ENCODE data around the gene ALLC. TPM values are rescaled to one million over a fixed set of nuclear protein-coding genes. Genes with fewer than 3 reads are reported as not detected.

Gene ALLC
- polyA plus RNA-seq, 1 experiment = not detected

GRCh38 chr2:3641841-3642421, 16.1 kb upstream of the ALLC start:
- no peak for DNase-seq (ENCODE audit: low read depth, low spot score)
- no peak for TF ChIP-seq CTCF (IDR thresholded peaks at IDR 0.05; ENCODE audit: low read depth, low read length)
- H3K27ac ChIP-seq (ENCODE audit: low read depth, low read length) = no peak overlapping the region
- H3K27me3 ChIP-seq (ENCODE audit: control insufficient read depth, insufficient read depth, low read length) = peaks cover 16% of the 10 kb centered on the region
- H3K4me3 ChIP-seq (ENCODE audit: low read depth, low read length) = no peak overlapping the region
- ChIA-PET POLR2A (interaction anchor here (0.7 to 1.0 kb wide), 2 partner anchors 84 to 85 kb away, joined by 3 read pairs; partner anchors contain the start of gene RNASEH1), CTCF (interaction anchor here (1.1 kb wide), 2 partner anchors 8 to 13 kb away, joined by 3 read pairs; no protein-coding TSS in a partner anchor)
- H3K9me3 ChIP-seq (ENCODE audit: control insufficient read depth, insufficient read depth, low read length) = peaks cover 6% of the 10 kb centered on the region; the same call in 1 of the 2 replicates

GRCh38 chr2:3642521-3643215, 15.3 kb upstream of the ALLC start:
- CTCF ChIA-PET = interaction anchor here (1.1 kb wide), 1 partner anchor 14 kb away, joined by 3 read pairs; no protein-coding TSS in a partner anchor
- POLR2A ChIA-PET = interaction anchor here (0.7 to 1.0 kb wide), 2 partner anchors 84 to 85 kb away, joined by 3 read pairs; partner anchors contain the start of gene RNASEH1
- Histone ChIP-seq H3K9me3 (ENCODE audit: control insufficient read depth, insufficient read depth, low read length) (peaks cover 6% of the 10 kb centered on the region; the same call in 1 of the 2 replicates), H3K27me3 (ENCODE audit: control insufficient read depth, insufficient read depth, low read length) (peaks cover 10% of the 10 kb centered on the region), H3K27ac (ENCODE audit: low read depth, low read length) (no peak overlapping the region), H3K4me3 (ENCODE audit: low read depth, low read length) (no peak overlapping the region)
- DNase-seq (ENCODE audit: low read depth, low spot score) = no peak
- TF ChIP-seq CTCF (IDR thresholded peaks at IDR 0.05; ENCODE audit: low read depth, low read length) = no peak

- CTCF ChIA-PET = no interaction called here
- Histone ChIP-seq H3K4me3 (ENCODE audit: low read depth, low read length) (no peak overlapping the region), H3K27ac (ENCODE audit: low read depth, low read length) (no peak overlapping the region), H3K27me3 (ENCODE audit: control insufficient read depth, insufficient read depth, low read length) (peaks cover 4% of the 10 kb centered on the region), H3K9me3 (ENCODE audit: control insufficient read depth, insufficient read depth, low read length) (peaks cover 6% of the 10 kb centered on the region; the same call in 1 of the 2 replicates)
- TF ChIP-seq CTCF (IDR thresholded peaks at IDR 0.05; ENCODE audit: low read depth, low read length) = no peak
- DNase-seq (ENCODE audit: low read depth, low spot score) = no peak
- POLR2A ChIA-PET = no interaction called here
These were observed 14.4 kb upstream of the ALLC start for GRCh38 chr2:3643371-3644245.

- TF ChIP-seq CTCF (IDR thresholded peaks at IDR 0.05; ENCODE audit: low read depth, low read length) = no peak
- H3K27ac ChIP-seq (ENCODE audit: low read depth, low read length) = no peak overlapping the region
- no peak overlapping the region for H3K4me3 ChIP-seq (ENCODE audit: low read depth, low read length)
- ChIA-PET POLR2A (no interaction called here), CTCF (interaction anchor here (0.7 kb wide), 1 partner anchor 220 kb away, joined by 3 read pairs; no protein-coding TSS in a partner anchor)
- H3K27me3 ChIP-seq (ENCODE audit: control insufficient read depth, insufficient read depth, low read length) = peaks cover 4% of the 10 kb centered on the region
- peaks cover 6% of the 10 kb centered on the region; the same call in 1 of the 2 replicates for H3K9me3 ChIP-seq (ENCODE audit: control insufficient read depth, insufficient read depth, low read length)
- DNase-seq (ENCODE audit: low read depth, low spot score) = no peak
These were observed 13.8 kb upstream of the ALLC start for GRCh38 chr2:3644246-3644525.

Data from AG04450 (cell line).